ENCODE measurements around the gene PITX1. TPM values are rescaled to one million over a fixed set of nuclear protein-coding genes. Genes with fewer than 3 reads are reported as not detected.

The PITX1 gene
- total and polyA plus RNA-seq, 2 donors (not counting 3 experiments of a cell fraction or from before 2014, with no cell fraction given) = 0.48 to 6.0 TPM

DNA sequence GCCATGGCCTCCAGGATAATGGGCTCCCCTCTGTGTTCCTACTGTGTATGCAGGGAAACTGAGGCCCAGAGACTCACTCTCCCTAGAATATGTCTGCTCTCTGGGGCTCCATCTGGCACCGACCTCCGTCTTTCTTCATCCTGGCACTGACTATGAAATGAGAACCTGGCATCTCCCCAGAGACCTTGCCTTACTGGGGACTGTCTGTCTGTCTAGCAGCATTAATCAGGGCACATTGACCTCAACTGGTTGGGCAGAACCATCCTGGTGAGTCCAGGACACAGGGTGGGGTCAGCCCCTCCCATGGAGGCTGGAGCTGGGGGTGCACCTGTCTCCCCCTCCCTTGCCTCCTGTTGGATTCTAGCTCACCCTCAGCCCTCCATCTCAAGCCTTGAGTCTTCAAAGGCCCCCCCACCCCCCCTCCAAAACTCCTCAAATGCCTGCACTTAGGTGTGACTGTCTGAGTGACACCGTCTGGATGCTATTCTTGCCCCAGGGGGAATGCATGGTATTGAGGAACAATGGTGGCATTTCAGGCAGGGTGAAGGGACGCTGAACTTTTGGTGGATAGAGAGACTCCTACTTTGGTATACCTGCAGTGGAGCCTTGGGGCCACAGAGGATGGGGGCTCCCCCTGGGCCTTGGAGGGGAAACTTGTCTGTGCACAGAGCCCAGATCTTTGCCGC is 12.8 kb upstream of the PITX1 start:
- dilution Hi-C loops (cut with MboI; ENCODE audit: extremely low pct_ligation_motif_present, low sequenced_read_pairs) = no loop called here
- CTCF ChIA-PET = no interaction called here
- Histone ChIP-seq H4K20me1 (replicated peaks; ENCODE audit: control insufficient read depth, extremely low read depth, insufficient read depth, low read length) (no peaks in the 10 kb centered on the region), H3K4me2 (ENCODE audit: insufficient read depth, low read length) (no peak overlapping the region), H3K4me3 (replicated peaks in 1 of 3; ENCODE audit: insufficient read depth in 1 of 3, low read depth in 1 of 3, low read length in 3 of 3) (no peak overlapping the region), H2AFZ (ENCODE audit: low read depth, low read length) (no peak overlapping the region), H3K4me1 (ENCODE audit: control insufficient read depth, extremely low read depth, insufficient read depth, low read length) (no peaks in the 10 kb centered on the region), H3K9me3 (replicated peaks; ENCODE audit: control insufficient read depth, insufficient read depth, low read length) (no peaks in the 10 kb centered on the region), H3K9ac (replicated peaks; ENCODE audit: extremely low read depth, insufficient read depth, low read length) (no peak overlapping the region), H3K36me3 (ENCODE audit: control insufficient read depth in 2 of 2, extremely low read depth in 1 of 2, insufficient read depth in 2 of 2, low read length in 2 of 2) (no peaks in the 10 kb centered on the region), H3K9me1 (replicated peaks; ENCODE audit: control insufficient read depth, extremely low read depth, insufficient read depth, low read length) (no peaks in the 10 kb centered on the region), H3K27me3 (ENCODE audit: control insufficient read depth in 2 of 2, insufficient read depth in 2 of 2, low read length in 2 of 2) (peaks cover 55 to 85% of the 10 kb centered on the region in 2 experiments), H3K79me2 (ENCODE audit: control insufficient read depth, insufficient read depth, low read length) (no peaks in the 10 kb centered on the region), H3K27ac (ENCODE audit: insufficient read depth, low read depth, low read length) (no peak overlapping the region)
- no TSS peak for BruUV-seq (replicated peaks)
- TF ChIP-seq, protein P1, sequence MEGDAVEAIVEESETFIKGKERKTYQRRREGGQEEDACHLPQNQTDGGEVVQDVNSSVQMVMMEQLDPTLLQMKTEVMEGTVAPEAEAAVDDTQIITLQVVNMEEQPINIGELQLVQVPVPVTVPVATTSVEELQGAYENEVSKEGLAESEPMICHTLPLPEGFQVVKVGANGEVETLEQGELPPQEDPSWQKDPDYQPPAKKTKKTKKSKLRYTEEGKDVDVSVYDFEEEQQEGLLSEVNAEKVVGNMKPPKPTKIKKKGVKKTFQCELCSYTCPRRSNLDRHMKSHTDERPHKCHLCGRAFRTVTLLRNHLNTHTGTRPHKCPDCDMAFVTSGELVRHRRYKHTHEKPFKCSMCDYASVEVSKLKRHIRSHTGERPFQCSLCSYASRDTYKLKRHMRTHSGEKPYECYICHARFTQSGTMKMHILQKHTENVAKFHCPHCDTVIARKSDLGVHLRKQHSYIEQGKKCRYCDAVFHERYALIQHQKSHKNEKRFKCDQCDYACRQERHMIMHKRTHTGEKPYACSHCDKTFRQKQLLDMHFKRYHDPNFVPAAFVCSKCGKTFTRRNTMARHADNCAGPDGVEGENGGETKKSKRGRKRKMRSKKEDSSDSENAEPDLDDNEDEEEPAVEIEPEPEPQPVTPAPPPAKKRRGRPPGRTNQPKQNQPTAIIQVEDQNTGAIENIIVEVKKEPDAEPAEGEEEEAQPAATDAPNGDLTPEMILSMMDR (IDR thresholded peaks at IDR 0.05; ENCODE audit: extremely low read depth in 1 of 2, insufficient read depth in 1 of 2, low read depth in 1 of 2, low read length in 2 of 2) = no peak
- no peak for TF ChIP-seq POLR2AphosphoS5 (IDR thresholded peaks at IDR 0.05; ENCODE audit: insufficient read depth, low read depth, low read length)
- intact Hi-C loops (cut with micrococcal nuclease) = no loop called here
- POLR2A ChIA-PET = no interaction called here
- no peak for DNase-seq (ENCODE audit: low read depth, low spot score)
- FAIRE-seq = no peak

DNA sequence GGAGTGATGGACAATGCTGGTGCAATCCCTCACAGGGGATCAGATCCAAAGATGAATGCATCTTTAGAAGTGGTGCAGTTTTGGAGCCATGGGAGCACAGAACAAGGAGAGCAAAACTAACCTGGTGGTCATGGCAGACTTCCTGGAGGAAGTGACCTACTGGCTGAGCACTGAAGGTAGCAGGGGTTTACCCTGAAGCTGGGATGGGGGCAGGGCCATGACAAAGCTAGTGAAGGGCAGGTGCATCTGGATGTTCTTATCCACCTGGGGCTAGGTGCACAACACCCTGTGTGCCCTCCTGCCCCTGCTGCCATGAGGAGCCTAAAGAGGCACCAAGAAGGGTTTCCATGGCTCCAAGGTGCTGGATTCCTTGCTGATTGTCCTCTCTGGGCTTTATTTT is 11.5 kb upstream of the PITX1 start:
- no peaks in the 10 kb centered on the region for H3K79me2 ChIP-seq (ENCODE audit: control insufficient read depth, insufficient read depth, low read length)
- no peak for FAIRE-seq
- no peaks in the 10 kb centered on the region for H4K20me1 ChIP-seq (replicated peaks; ENCODE audit: control insufficient read depth, extremely low read depth, insufficient read depth, low read length)
- no peak overlapping the region for H3K9ac ChIP-seq (replicated peaks; ENCODE audit: extremely low read depth, insufficient read depth, low read length)
- no peak overlapping the region for H3K4me2 ChIP-seq (ENCODE audit: insufficient read depth, low read length)
- dilution Hi-C loops (cut with MboI; ENCODE audit: extremely low pct_ligation_motif_present, low sequenced_read_pairs) = no loop called here
- no peak overlapping the region for H3K4me3 ChIP-seq (replicated peaks in 1 of 3; ENCODE audit: insufficient read depth in 1 of 3, low read depth in 1 of 3, low read length in 3 of 3)
- DNase-seq (ENCODE audit: low read depth, low spot score) = no peak
- no peaks in the 10 kb centered on the region for H3K36me3 ChIP-seq (ENCODE audit: control insufficient read depth in 2 of 2, extremely low read depth in 1 of 2, insufficient read depth in 2 of 2, low read length in 2 of 2)
- peaks cover 55 to 86% of the 10 kb centered on the region in 2 experiments for H3K27me3 ChIP-seq (ENCODE audit: control insufficient read depth in 2 of 2, insufficient read depth in 2 of 2, low read length in 2 of 2)
- TF ChIP-seq FOS (IDR thresholded peaks at IDR 0.05; ENCODE audit: borderline replicate concordance, insufficient read depth, low read length) (no peak), GATA2 (IDR thresholded peaks at IDR 0.05; ENCODE audit: insufficient read depth, insufficient read length, low read depth, low read length) (no peak), EZH2 (IDR thresholded peaks at IDR 0.05; ENCODE audit: borderline replicate concordance, low read depth, low read length, severe bottlenecking) (no peak), POLR2A (IDR thresholded peaks at IDR 0.05; ENCODE audit: low read depth, low read length) (no peak), POLR2AphosphoS5 (IDR thresholded peaks at IDR 0.05; ENCODE audit: insufficient read depth, low read depth, low read length) (no peak), MYC (IDR thresholded peaks at IDR 0.05; ENCODE audit: low read depth, low read length) (no peak), JUN (IDR thresholded peaks at IDR 0.05; ENCODE audit: borderline replicate concordance, insufficient read depth, insufficient read length, low read depth) (no peak)
- TF ChIP-seq, protein P2, sequence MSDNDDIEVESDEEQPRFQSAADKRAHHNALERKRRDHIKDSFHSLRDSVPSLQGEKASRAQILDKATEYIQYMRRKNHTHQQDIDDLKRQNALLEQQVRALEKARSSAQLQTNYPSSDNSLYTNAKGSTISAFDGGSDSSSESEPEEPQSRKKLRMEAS (IDR thresholded peaks at IDR 0.05; ENCODE audit: insufficient read depth, insufficient read length) = no peak
- TF ChIP-seq, protein P1 (IDR thresholded peaks at IDR 0.05; ENCODE audit: extremely low read depth in 1 of 2, insufficient read depth in 1 of 2, low read depth in 1 of 2, low read length in 2 of 2) = no peak
- no TSS peak for BruUV-seq (replicated peaks)
- no peaks in the 10 kb centered on the region for H3K9me3 ChIP-seq (replicated peaks; ENCODE audit: control insufficient read depth, insufficient read depth, low read length)
- H2AFZ ChIP-seq (ENCODE audit: low read depth, low read length) = no peak overlapping the region
- POLR2A ChIA-PET = no interaction called here
- no peaks in the 10 kb centered on the region for H3K9me1 ChIP-seq (replicated peaks; ENCODE audit: control insufficient read depth, extremely low read depth, insufficient read depth, low read length)
- H3K4me1 ChIP-seq (ENCODE audit: control insufficient read depth, extremely low read depth, insufficient read depth, low read length) = no peaks in the 10 kb centered on the region
- CTCF ChIA-PET = no interaction called here
- no peak overlapping the region for H3K27ac ChIP-seq (ENCODE audit: insufficient read depth, low read depth, low read length)
- intact Hi-C loops (cut with micrococcal nuclease) = no loop called here
